Activated naive CD8-positive, alpha-beta T cell treated with anti-CD3 and anti-CD28 coated beads, Interleukin-2, amount 10 ng/mL, durations not matched to agents 7 days and 5 days (primary cell): ENCODE measurements around the gene DGCR6L. TPM values are rescaled to one million over a fixed set of nuclear protein-coding genes. Genes with fewer than 3 reads are reported as not detected.
"Not testable (repeated sequence)": the region's sequence is repeated elsewhere in the genome, so short reads cannot be mapped to it uniquely, and the experiment has no call there.

Experiments used
- ATAC-seq: fragments of 150-1000 bp; cut with Tn5 transposase; one replicate; pipeline ENCODE4 v1.10.0; 2021; ENCODE audit warnings: low read depth, moderate library complexity
- POLR2A ChIA-PET: fragments of 350-600 bp; sonication (Branson Sonifier 250); formaldehyde crosslinking; loops from one replicate; lab custom pipeline; 2021; ENCODE audit warnings: antibody characterized with exemption; lab: Charles Lee
- DNase-seq: peaks from one replicate; pipeline ENCODE4 v3.0.0; 2021
- H3K27ac Mint-ChIP-seq: one replicate; pipeline ENCODE4 v1.8.0; 2022; ENCODE audit warnings: mild to moderate bottlenecking, mixed read lengths
- H3K27me3 Mint-ChIP-seq: one replicate; pipeline ENCODE4 v1.8.0; 2022; ENCODE audit warnings: mild to moderate bottlenecking, moderate library complexity, mixed read lengths
- H3K36me3 Mint-ChIP-seq: one replicate; pipeline ENCODE4 v1.8.0; 2021; ENCODE audit warnings: mild to moderate bottlenecking, mixed read lengths
- H3K4me1 Mint-ChIP-seq: one replicate; pipeline ENCODE4 v1.8.0; 2021; ENCODE audit warnings: mixed read lengths
- H3K4me3 Mint-ChIP-seq: one replicate; pipeline ENCODE4 v1.8.0; 2022; ENCODE audit warnings: mild to moderate bottlenecking, moderate library complexity, mixed read lengths
- H3K9me3 Mint-ChIP-seq: one replicate; pipeline ENCODE4 v1.8.0; 2021; ENCODE audit warnings: mixed read lengths
- total RNA-seq, 2 experiments: library from RNA; stranded (reverse); gene quantifications; one replicate each; pipeline ENCODE4 v1.2.3, GENCODE V29; 2021

The DGCR6L gene
- total RNA-seq, 2 experiments from 2014 or later: 39.7 to 45.7 TPM

GRCh38 chr22:20269201-20269600 is 50.7 kb downstream of the DGCR6L start:
- H3K9me3 Mint-ChIP-seq, DNase-seq, H3K4me1 Mint-ChIP-seq, H3K27ac Mint-ChIP-seq, H3K4me3 Mint-ChIP-seq, H3K27me3 Mint-ChIP-seq, H3K36me3 Mint-ChIP-seq, ATAC-seq: not testable (repeated sequence)
- POLR2A ChIA-PET: interaction anchor here (1.0 kb wide), 1 partner anchor 25 kb away, joined by 4 read pairs; no protein-coding TSS in a partner anchor

- peak; percentile 82 for DNase-seq
- H3K27ac Mint-ChIP-seq: peak within 1 kb of the TSS; percentile 38
- ATAC-seq: peak; percentile 74
- H3K36me3 Mint-ChIP-seq: no peaks in the 10 kb centered on the region
- H3K4me1 Mint-ChIP-seq: peaks cover 3% of the 10 kb centered on the region
- H3K27me3 Mint-ChIP-seq: peaks cover 5% of the 10 kb centered on the region
- H3K4me3 Mint-ChIP-seq: peak within 1 kb of the TSS; percentile 63
- no peaks in the 10 kb centered on the region for H3K9me3 Mint-ChIP-seq
- POLR2A ChIA-PET: interaction anchor here (1.0 kb wide), 1 partner anchor 24 kb away, joined by 4 read pairs; no protein-coding TSS in a partner anchor
Measured at GRCh38 chr22:20268279-20269012, 51.4 kb downstream of the DGCR6L start, which contains the start of gene RTN4R. RTN4R (minus strand) TSS chr22:20268318; CDS start chr22:20268092, 226 bp downstream.

GRCh38 chr22:20267441-20268278 is 52.2 kb downstream of the DGCR6L start:
- peaks cover 3% of the 10 kb centered on the region for H3K4me1 Mint-ChIP-seq
- H3K36me3 Mint-ChIP-seq: no peaks in the 10 kb centered on the region
- H3K9me3 Mint-ChIP-seq: no peaks in the 10 kb centered on the region
- H3K4me3 Mint-ChIP-seq: peak overlapping the region; percentile 45
- no peak overlapping the region for H3K27ac Mint-ChIP-seq
- peaks cover 5% of the 10 kb centered on the region for H3K27me3 Mint-ChIP-seq
- DNase-seq (no peak), ATAC-seq (no peak)
- POLR2A ChIA-PET: no interaction called here

GRCh38 chr22:20266667-20267440 is 53.0 kb downstream of the DGCR6L start:
- H3K9me3 Mint-ChIP-seq, H3K27ac Mint-ChIP-seq, ATAC-seq, H3K36me3 Mint-ChIP-seq, POLR2A ChIA-PET, DNase-seq, H3K27me3 Mint-ChIP-seq, H3K4me1 Mint-ChIP-seq: not testable (repeated sequence)
- H3K4me3 Mint-ChIP-seq: peak overlapping the region; percentile 45

GRCh38 chr22:20265772-20266666 is 53.8 kb downstream of the DGCR6L start:
- H3K36me3 Mint-ChIP-seq, DNase-seq, H3K9me3 Mint-ChIP-seq, H3K27me3 Mint-ChIP-seq, POLR2A ChIA-PET, ATAC-seq, H3K27ac Mint-ChIP-seq, H3K4me1 Mint-ChIP-seq: not testable (repeated sequence)
- H3K4me3 Mint-ChIP-seq: peak overlapping the region; percentile 42

GRCh38 chr22:20264614-20265452 is 55.0 kb downstream of the DGCR6L start:
- Mint-ChIP-seq H3K27me3 (peaks cover 5% of the 10 kb centered on the region), H3K4me3 (no peak overlapping the region), H3K9me3 (no peaks in the 10 kb centered on the region), H3K27ac (no peak overlapping the region), H3K4me1 (peaks cover 3% of the 10 kb centered on the region), H3K36me3 (no peaks in the 10 kb centered on the region)
- no peak for ATAC-seq
- no peak for DNase-seq
- POLR2A ChIA-PET: no interaction called here

Other genes with a start within 250 kb of the DGCR6L start
- 10 to 100 TPM; 54.3 to 54.5 TPM for gene DGCR8, start 239.8 kb downstream of the DGCR6L start, total RNA-seq
- 100 to 1,000 TPM; 190 to 203 TPM for gene RANBP1, start 204.0 kb downstream of the DGCR6L start, total RNA-seq
- gene TRMT2A, start 202.8 kb downstream of the DGCR6L start, total RNA-seq: 100 to 1,000 TPM; 107 to 118 TPM
- gene ZDHHC8, start 188.3 kb downstream of the DGCR6L start, total RNA-seq: 10 to 100 TPM; 64.1 to 66.9 TPM
- gene CCDC188, start 169.0 kb downstream of the DGCR6L start, total RNA-seq: under 1 TPM in 1 of 2 experiments, not detected in 1; 0.51 TPM
- 1 to 10 TPM; 5.7 to 6.1 TPM for gene RTN4R, start 51.7 kb downstream of the DGCR6L start, total RNA-seq
- gene ZNF74, start 74.1 kb upstream of the DGCR6L start, total RNA-seq: 10 to 100 TPM; 10.7 to 13.3 TPM
- gene SCARF2, start 117.8 kb upstream of the DGCR6L start, total RNA-seq: 1 to 10 TPM; 1.5 to 1.7 TPM
- 10 to 100 TPM; 31.7 to 37.3 TPM for gene KLHL22, start 175.7 kb upstream of the DGCR6L start, total RNA-seq
- 100 to 1,000 TPM; 227 to 233 TPM for gene MED15, start 187.6 kb upstream of the DGCR6L start, total RNA-seq